Urothelium cell line (cell line): ENCODE results near the gene IL11.

Experiments
- DNase-seq: peaks from one replicate; pipeline ENCODE4 v3.0.0; 2011; ENCODE audit warnings: low spot score, mixed read lengths
- FAIRE-seq: peaks from 2 replicates; lab custom pipeline; 2011; peaks lifted over from hg19 to GRCh38; lab: Jason Lieb, UNC

The IL11 gene

DNA sequence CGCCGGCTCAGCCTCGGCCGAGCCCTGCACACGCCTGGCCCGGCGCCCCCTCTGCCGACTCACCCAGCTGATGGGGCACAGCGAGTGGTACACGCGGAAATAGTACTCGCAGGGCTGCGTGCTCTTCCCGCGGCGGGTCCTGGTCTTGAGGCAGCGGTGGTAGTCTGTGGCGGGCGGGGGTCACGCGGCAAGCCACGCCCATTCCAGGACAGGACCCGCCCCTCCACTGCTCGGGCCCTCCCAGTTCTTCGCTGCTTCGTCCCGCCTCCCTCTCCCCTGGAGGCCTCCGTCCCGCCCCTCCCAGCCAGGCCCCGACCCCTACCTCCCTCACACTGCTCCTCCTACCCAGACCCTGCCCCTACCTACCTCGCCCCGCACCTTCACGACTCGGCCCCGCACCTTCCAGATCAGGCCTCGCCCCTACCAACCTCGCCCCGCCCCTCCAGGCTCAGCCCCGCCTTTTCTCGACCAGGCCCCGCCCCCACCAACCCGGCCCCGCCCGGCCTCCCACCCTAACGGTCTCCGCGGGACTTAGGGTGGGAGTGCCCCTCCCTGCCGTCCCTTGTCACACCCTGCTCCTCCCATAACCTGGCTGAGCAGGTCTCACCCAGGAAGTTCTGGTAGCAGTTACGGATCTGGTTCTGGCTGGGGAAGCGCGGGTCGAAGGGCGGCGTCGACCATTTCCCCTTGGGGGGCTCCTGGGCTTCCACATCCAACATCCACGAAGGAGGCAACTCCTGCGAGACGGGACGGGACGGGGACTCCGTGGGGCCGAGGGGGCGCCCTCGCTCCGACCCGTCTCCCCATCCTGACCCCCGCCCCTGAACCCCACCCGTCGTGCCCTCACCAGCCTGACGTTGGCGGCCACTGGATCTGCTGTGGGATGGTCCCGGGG, 16.2 kb downstream of the IL11 start:
- DNase-seq: peak; percentile 41

DNA sequence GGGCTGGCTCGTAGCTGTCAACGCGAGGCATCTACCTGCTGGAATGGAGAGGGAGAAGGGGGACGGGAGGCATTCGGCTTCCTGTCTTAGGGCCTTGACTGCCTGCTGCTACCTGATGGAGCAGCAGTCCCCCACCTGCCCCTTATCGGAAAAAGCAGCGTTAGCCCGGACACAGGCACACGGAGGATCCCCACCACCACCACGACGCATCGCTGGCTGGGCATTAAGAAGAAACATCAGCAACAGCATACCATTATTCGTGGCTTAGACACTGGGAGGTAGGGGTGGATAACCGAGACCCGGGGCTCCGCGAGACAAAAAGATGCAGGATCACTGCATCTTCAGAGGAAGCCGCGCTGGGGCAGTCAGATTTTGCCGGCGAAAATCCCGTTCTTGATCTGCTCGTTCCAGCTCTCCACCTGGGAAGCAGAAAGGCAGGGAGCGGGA, 16.9 kb downstream of the IL11 start:
- no peak for DNase-seq
- no peak for FAIRE-seq

More for the DNA sequence above, 16.2 kb downstream of the IL11 start:
- FAIRE-seq: no peak

DNA sequence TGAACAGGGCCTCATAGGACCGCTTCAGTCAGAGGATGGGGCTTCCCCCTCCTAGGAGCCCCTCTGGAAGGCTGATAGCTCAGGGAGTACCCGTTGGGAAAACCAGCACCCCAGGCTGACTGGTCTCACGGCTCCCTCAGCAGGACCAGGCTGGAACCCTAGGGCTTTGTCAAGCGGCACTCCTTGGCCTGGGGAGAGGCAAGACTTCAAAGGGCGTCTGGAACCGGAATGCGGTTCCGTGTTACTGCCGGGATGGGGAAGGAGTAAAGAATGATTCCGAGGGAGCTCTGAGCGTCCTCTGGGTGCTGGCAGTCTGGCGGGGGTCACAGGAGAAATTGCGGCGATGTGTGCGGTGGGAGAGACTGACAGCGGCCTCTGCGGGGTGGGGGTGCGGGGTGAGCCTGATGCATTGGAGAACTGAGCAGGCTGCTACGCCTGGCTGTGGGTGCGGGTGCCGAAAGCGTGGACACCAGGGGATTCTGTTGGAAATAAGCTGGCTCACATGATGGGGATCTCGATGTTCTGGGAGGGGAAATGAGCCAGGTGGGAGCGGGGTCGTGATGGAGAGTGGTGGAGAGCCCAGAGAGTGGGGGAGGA, 17.6 kb downstream of the IL11 start:
- no peak for FAIRE-seq
- DNase-seq: no peak

DNA sequence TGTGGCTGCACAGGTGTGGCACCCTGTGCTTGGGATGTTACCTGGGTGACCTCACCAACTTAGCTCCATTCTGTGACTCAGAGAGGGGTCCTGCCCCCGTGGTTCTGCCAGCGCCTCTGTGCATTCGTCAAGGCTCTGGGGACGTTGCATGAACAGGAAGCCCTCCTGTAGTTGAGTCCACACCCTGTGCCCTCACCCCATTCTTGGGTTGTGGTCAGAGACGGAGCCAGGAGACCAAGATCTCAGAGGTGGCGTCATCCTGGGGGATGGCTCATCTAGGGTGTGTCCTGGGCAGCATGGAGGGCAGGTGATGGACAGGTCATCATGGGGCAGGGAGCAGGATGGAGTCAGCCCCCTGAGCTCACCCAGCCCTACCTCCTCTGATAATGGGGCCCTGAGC, 18.2 kb downstream of the IL11 start:
- DNase-seq (peak; percentile 26), FAIRE-seq (peak; percentile 30)

DNA sequence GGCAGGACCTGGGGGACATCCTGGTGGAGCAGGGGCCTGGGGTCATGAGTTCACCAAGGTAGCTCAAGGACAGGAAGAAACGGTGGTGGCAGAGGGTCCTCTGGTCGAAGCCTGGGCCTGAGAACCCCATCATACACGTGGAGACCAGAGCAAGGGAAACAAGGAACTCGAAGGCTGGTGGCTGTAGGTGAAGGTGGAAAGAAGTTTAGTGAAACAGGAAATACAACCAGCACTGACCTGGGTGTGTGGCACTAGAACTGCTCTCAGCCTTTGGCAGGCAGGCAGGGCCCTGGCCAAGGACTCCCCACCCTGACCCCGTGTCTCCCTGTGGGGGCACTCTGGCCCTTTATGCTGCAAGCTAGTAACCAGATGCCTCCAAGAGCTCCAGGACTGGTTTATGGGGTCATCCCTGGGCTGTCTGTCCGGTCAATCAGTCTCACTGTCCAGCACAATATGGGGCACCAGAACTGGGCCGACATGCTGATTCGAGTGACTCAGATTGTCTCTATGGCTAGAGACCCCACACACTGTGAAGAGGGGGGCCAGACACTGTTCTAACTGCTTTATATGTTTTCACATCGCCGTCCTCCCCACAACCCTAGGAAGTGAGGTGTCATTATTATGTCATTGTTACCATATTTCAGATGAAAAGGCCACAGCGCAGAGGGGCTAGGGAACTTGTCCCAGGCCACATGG, 19.5 kb downstream of the IL11 start:
- DNase-seq (no peak), FAIRE-seq (no peak)

DNA sequence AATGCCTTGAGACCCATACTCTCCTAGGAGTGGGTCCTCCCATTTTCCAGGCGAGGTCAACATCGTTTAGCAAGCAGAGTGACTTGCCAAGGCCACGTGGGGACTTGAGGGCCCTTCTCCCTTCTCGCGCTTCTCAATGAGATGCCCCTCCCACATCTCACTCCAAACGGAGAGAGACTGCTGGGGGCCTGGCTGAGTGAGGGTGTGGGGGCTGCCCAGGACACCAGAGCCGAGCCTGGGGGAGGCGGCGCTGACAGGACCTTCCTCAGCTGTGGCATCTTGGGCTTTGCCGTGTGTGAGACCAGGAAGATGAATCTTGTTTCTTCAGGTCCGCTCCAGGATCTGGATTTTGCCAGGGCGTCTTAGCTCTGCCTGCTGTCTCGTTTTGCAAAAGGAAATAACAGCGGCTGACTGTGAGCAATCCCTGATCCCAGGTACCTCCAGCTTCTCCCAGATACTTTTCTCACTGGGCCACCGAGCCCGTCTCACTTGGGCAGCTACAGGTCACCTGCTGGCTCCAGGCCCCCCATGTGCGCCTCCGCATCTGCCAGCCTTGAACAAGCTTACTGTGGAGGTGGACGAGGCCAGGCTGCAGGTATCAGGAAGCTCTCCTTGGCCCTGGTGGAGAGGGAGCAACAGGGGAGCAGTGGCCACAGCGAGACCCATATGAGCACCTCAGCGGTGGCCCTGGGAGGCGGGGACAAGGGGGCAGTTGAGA, 21.8 kb downstream of the IL11 start:
- DNase-seq: no peak
- FAIRE-seq: no peak

DNA sequence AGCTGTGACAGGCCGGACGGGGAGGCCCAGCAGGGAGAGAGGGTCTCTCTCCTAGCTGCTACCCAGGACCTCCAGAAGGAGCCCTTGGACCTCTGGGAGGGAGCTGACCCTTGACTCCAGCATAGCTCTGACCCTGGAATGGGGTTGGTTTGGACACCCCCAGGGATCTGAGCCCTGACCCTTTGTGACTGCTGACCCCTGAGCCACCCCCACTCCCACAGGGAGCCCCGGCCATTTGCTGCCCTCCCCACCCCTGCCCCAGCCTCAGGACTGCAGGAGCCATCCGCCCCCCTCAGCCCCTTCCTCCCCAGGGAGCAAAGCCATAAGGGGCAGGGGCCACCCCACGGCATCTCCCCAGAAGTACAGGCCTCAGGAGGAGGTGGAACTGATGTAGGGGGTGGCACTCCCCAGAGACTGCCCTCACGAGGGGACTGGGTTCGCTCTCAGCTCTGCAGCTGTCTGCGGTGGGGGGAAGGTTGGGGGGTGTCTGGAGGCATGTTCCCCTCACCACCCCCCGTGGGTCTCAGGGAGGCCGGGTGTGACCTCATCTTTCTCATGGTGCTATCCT, 22.7 kb downstream of the IL11 start:
- DNase-seq (no peak), FAIRE-seq (no peak)

DNA sequence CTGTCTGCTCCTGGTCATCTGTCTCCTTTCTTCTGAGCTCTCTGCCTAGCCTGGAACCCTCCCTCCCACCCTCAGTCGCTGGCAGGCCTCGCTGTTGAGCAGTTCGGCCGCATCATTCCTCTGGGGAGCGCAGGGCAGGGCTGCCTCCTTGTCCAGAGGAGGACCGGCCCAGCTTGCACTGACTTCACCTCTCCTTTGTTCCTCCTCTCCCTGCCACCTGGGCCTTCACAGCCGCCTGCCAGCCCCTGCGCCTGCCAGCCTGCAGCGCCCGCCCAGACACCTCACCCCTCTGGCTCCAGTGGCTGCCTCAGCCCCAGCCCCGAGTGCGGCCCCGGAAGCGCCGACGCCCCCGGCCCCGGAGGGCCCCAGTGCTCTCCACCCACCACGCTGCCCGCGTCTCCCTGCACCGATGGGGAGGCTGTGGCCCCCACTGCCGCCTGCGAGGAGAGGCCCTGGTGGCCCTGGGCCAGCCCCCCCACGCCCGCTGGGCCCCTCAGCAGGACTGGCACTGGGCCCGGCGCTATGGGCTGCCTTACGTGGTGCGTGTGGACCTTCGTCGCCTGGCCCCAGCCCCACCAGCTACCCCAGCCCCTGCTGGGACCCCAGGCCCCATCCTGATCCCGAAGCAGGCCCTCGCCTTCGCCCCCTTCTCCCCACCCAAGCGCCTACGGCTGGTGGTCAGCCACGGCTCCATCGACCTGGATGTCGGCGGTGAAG, 23.4 kb downstream of the IL11 start:
- DNase-seq (no peak), FAIRE-seq (no peak)

DNA sequence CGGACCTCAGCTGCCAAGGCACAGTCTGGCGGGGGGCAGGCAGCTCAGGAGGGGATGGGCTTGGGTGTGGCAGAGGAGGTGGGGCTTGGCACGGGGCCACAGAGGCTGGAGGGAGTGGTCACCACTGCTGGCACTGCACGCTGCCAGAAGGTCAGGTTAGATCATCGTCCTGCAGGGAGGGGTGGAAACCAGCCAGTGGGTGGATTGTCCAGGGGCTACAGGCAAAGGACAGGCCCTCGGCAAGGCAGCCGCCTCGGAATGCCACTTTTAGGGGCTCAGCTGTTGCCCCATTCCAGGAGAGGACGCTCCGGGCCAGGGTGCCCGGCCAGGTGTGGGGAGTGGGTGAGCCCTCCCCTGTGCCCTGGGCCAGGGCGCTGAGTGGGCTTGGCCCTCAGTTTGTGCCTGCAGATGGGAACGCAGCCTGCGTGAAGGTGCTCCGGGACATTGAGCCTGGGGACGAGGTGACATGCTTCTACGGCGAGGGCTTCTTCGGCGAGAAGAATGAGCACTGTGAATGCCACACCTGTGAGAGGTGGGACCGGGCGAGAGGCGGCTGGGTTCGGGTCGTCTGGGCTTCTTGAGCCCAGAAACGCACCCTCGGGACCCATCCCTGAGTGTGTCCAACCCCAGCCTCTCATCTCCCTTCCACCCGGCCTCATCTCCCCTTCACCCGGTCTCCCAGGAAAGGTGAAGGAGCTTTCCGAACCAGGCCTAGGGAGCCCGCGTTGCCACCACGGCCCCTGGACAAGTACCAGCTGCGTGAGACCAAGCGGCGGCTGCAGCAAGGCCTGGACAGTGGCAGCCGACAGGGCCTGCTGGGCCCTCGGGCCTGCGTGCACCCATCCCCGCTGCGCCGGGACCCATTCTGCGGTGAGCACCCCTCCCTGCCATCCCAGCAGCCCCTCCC, 24.2 kb downstream of the IL11 start:
- FAIRE-seq (peak; percentile 56), DNase-seq (no peak)

DNA sequence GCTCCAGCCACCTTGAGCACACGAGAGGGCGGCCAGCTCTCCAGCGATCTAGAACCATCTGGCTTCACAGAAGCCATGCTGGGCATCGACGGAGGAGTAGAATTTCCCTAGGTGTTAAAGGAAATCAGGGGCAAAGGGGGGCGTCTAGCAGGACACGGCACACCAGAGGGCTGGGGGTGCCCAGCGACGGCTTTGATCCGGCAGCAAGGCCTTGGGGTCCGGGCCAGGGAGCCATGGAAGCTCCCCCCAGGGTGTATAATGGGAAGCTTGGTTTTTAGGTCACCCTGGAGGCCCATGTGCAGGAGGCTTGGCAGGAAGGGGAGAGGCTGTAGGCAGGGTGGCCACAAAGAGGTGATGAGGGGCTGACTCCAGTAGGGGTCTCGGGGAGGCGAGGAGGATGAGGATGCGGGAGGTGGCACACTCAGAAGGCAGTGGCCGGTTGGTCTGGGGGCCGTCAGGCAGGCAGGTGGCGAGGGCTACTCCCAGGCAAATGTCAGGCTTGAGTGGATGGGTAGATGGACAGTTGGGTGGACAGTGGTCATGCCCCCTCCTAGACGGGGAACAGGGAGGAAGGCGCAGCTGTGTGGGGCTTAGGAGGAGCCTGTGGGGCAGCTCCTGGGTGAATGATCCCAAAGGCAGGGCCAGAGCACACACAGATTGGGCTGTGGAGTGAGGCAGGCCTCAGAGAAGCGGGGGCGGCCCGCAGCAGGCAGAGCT, 25.0 kb downstream of the IL11 start:
- no peak for DNase-seq
- no peak for FAIRE-seq

DNA sequence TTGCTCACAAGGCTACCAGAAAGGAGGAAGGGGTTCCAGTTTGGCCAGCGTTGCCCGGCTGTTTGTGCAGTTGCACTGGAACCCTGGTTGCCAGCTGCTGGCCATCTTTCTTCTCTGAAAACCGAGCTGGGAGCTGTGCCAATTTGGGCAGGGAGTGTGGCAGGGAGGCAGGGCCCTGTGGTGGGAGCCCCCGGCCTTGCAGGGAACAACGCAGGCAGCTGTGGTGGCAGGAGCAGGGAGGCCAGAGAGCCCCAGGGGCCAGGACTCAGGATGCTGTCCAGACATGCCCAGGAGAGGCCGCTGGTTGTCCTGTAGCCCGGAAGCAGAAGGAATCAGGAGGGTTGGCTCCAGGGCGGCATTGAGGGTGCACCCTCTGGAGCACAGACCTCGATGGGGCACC, 25.8 kb downstream of the IL11 start:
- FAIRE-seq (no peak), DNase-seq (no peak)

DNA sequence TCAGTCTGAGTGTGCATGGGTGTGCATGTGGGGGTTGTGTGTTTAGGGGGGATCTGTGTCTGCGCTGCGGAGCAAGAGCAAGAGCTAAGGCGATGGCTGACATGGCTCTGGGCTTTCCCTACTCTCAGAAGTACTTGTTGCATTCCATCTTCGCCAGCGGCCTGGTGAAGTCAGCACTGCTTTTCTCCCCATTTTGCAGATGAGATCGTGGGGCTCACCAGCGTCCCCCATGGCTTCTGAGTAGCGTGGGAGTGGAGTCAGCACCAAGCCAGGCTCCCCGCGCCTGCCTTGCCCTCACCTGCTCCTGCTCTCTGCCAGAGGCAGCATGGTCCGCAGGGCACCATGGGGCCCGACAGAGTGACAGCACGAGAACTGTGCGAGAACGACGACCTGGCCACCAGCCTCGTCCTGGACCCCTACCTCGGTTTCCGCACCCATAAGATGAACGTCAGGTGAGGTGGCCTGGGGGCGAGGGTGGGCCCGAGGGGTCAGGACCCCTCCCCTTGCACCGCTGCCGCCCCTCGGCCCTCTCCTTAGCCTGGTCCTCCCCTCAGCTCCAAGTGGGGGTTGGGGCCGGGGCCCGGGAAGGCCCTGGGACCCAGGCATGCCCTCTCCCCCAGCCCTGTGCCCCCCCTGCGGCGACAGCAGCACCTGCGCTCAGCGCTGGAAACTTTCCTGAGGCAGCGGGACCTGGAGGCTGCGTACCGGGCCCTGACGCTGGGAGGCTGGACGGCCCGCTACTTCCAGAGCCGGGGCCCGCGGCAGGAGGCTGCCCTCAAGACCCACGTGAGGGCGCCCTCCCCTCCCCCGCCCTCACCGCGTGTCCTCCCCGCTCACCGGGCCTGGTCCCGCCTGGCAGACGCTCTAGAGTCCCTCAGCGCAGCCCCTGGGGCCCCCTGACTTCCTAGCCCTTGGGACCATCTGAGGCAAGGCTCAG, 28.4 kb downstream of the IL11 start:
- no peak for DNase-seq
- FAIRE-seq: no peak

DNA sequence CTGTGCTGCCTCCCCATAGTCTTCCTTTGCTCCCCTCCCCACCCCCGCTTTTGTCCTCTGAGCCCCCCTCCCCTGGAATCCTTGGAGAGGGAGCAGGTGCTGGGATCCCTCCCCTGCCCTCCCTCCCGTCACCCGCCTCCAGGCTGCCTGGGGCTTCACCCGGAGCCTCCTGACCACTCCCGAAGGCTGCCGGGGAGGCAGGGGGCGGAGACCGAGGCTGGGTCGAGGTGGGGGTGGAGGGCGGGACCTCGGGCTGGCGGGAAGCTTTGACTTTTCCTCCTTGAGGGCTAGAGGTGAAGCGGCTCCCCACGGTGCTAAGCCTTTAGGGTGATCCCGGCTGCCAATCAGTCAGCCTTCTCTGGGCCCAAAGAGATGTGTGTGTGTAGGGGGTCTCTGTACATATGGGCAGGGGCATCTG, 29.1 kb downstream of the IL11 start:
- FAIRE-seq (no peak), DNase-seq (peak; percentile 88)

DNA sequence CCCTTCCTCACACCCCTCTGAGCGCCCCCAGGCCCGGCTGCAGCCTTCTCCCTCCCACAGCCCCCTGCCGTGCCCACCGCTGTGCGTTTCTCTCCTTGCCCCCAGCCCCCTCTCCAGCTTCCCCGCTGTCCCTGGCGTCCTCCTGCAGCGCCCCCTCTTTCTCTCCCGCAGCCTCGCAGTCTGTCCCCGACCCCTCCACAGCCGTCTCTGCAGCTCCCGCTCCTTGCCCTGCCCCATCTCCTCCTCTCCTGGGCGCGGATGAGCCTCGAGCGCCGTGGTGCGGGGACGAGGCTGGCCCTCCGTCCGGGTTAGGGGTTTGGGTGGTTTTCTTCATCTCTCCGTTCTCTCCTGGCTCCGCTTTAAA, 29.5 kb downstream of the IL11 start:
- DNase-seq (no peak), FAIRE-seq (no peak)

DNA sequence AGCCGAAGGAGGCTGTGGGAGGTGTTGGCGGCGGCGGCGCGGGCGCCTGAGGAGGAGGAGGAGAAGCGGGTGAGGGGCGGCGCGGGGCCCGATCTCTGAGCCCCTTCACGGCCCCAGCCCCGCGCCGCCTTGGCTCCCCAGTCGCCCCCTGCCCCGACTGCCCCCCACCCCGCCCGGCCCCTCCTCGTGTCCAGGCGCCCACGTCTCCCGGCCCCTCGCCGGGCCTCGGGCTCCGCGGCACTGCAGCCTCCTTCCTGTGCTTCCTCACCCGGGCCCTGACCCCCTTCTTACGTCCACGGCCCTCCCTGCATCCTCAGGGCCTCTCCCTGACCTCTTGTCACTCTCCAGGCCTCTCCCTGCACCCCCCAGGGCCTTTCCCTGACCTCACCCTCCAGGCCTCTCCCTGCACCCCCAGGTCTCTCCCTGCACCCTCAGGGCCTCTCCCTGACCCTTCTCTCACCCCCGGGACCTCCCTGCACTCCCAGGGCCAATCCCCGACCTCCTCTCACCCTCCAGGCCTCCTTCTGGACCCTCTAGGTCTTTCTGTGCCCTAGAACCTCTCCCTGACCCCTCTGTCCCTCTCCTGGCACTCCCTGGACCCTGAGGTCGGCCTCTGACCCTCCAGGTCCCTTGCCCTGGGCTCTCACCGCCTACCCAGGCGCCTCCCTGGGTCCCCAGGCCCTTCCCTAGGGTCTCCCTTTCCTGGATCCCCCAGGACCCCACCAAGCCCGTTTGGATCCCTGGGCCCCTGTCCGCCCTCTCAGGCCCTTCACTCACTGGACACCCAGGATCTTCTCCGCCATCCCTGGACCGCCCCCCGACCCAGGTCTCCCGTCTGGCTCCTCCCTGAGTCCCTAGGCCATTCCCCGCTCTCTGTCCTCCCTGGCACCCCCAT, 30.1 kb downstream of the IL11 start:
- DNase-seq: no peak

DNA sequence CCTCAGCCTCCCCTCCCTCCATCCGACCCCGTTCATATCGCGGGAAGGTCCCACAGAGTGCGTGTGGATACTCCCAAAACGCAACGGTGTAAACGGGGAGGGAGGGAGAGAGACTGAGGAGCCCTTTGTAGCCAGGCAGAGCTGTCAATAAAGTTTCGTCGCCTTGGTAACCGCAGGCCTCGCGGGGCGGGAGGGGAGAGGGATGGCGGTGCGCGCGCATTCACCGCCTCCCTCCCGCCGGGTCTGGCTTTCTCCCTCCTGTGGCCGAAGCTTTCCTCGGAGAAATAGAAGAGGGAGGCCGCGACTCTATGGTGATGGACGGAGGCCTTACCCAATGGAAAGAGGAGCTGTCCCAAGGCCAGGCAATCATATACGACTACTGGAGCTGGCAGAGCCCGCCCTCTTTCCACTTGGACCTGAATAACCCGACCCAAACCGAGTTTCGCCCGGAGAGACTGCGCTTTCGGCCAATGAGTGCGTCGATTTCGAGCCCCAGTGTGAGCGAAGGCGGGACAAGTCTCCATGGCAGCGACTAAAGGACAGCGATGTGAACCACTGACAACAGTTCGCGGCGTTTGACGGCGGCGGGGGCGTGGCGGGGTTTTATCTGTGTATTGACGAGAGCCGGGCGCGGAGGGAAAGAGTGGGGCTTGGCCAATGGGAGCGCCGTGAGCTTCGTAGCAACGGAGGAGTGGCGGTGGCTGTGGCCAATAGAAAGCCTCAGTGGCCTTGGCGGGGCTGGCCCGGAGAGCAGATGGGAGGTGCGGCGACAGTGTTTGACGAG, 31.0 kb downstream of the IL11 start, which contains the start of gene KMT5C:
Gene KMT5C (plus strand): TSS at position 772 of the 784 bp plus-strand sequence. CDS start 2,061 bp downstream, outside the sequence.
- FAIRE-seq: peak; percentile 99
- peak; percentile 98 for DNase-seq

More for the DNA sequence above, 30.1 kb downstream of the IL11 start:
- FAIRE-seq: no peak
